IMR-90 (cell line): ENCODE results near the gene ALOXE3. TPM values are rescaled to one million over a fixed set of nuclear protein-coding genes. Genes with fewer than 3 reads are reported as not detected.

Source experiments
- ATAC-seq: fragments of 200-7000 bp; cut with Tn5 transposase; 2 replicates; pipeline ENCODE4 v1.9.1; 2020; ENCODE audit warnings: low read depth, mild to moderate bottlenecking, moderate library complexity
- BruUV-seq: library from RNA; stranded (reverse); fragments of 400-500 nt; replicated peaks from 2 replicates; lab custom pipeline; 2021; lab: Mats Ljungman, UMichigan
- CTCF ChIA-PET: fragments of 300-600 bp; formaldehyde crosslinking; extraction: SDS; loops from one replicate; lab custom pipeline; 2021; ENCODE audit warnings: antibody characterized with exemption; lab: Yijun Ruan, JAX
- POLR2A ChIA-PET: fragments of 300-600 bp; sonication (Branson Sonifier 250); formaldehyde crosslinking; loops from one replicate; lab custom pipeline; 2022; ENCODE audit warnings: antibody characterized with exemption; ENCODE audit not compliant: unreplicated experiment; lab: Charles Lee
- DNase-seq: peaks from one replicate; pipeline ENCODE4 v3.0.0; 2013
- H2AFZ ChIP-seq: replicated peaks from 2 replicates; pipeline ENCODE3; 2013; ENCODE audit warnings: low read length, mild to moderate bottlenecking; ENCODE audit not compliant: poor library complexity
- H2AK5ac ChIP-seq: 2 replicates; pipeline ENCODE4 v1.6.1; 2013; ENCODE audit warnings: low read depth, low read length, inconsistent platforms
- H2AK9ac ChIP-seq: replicated peaks from 2 replicates; pipeline ENCODE3; 2013; ENCODE audit warnings: mild to moderate bottlenecking, low read depth, low read length, moderate library complexity; ENCODE audit not compliant: poor library complexity
- H2BK120ac ChIP-seq: 2 replicates; pipeline ENCODE4 v1.6.1; 2013; ENCODE audit warnings: low read depth, low read length, inconsistent platforms
- H2BK15ac ChIP-seq: 3 replicates; pipeline ENCODE4 v1.6.1; 2013; ENCODE audit warnings: low read depth, low read length, inconsistent platforms
- H2BK20ac ChIP-seq: 2 replicates; pipeline ENCODE4 v1.6.1; 2013; ENCODE audit warnings: low read depth, mild to moderate bottlenecking, inconsistent platforms, low read length, moderate library complexity
- H2BK5ac ChIP-seq: 2 replicates; pipeline ENCODE4 v1.6.1; 2013; ENCODE audit warnings: mild to moderate bottlenecking, low read depth, low read length, inconsistent platforms; ENCODE audit not compliant: poor library complexity, severe bottlenecking
- H3K14ac ChIP-seq: replicated peaks from 2 replicates; pipeline ENCODE4 v1.6.1; 2013; ENCODE audit warnings: low read depth, low read length, inconsistent platforms
- H3K18ac ChIP-seq: 2 replicates; pipeline ENCODE4 v1.6.1; 2013; ENCODE audit warnings: low read depth, low read length, control low read depth
- H3K23ac ChIP-seq: 2 replicates; pipeline ENCODE4 v1.6.1; 2013; ENCODE audit warnings: low read depth, low read length, inconsistent platforms
- H3K27ac ChIP-seq: 2 replicates; pipeline ENCODE4 v1.5.1; 2013; ENCODE audit warnings: mild to moderate bottlenecking, control low read depth, low read length; ENCODE audit not compliant: insufficient read depth
- H3K27me3 ChIP-seq: 2 replicates; pipeline ENCODE4 v1.6.1; 2013; ENCODE audit warnings: low read length; ENCODE audit not compliant: control insufficient read depth, insufficient read depth
- H3K36me3 ChIP-seq: 2 replicates; pipeline ENCODE4 v1.6.1; 2013; ENCODE audit warnings: low read length, mixed read lengths; ENCODE audit not compliant: control insufficient read depth, insufficient read depth
- H3K4ac ChIP-seq: 2 replicates; pipeline ENCODE4 v1.6.1; 2013; ENCODE audit warnings: low read depth, low read length, inconsistent platforms
- H3K4me1 ChIP-seq: 2 replicates; pipeline ENCODE4 v1.6.1; 2013; ENCODE audit warnings: low read length, mixed read lengths; ENCODE audit not compliant: control insufficient read depth, insufficient read depth
- H3K4me2 ChIP-seq: 2 replicates; pipeline ENCODE4 v1.6.1; 2013; ENCODE audit warnings: low read depth, mild to moderate bottlenecking, control low read depth, low read length, moderate library complexity
- H3K4me3 ChIP-seq: 2 replicates; pipeline ENCODE4 v1.5.1; 2013; ENCODE audit warnings: low read depth, mild to moderate bottlenecking, control low read depth, low read length, moderate library complexity; ENCODE audit not compliant: insufficient read depth
- H3K56ac ChIP-seq: 2 replicates; pipeline ENCODE4 v1.6.1; 2013; ENCODE audit warnings: low read length, inconsistent platforms; ENCODE audit not compliant: insufficient read depth; ENCODE audit errors: extremely low read depth
- H3K79me1 ChIP-seq, 2 experiments: 2 replicates each; pipeline ENCODE4 v1.6.1; 2013; ENCODE audit warnings: low read length in 2 of 2, inconsistent platforms in 1 of 2, low read depth in 1 of 2
- H3K9ac ChIP-seq: 2 replicates; pipeline ENCODE4 v1.6.1; 2013; ENCODE audit warnings: low read depth, low read length, control low read depth
- H3K9me1 ChIP-seq: 2 replicates; pipeline ENCODE4 v1.6.1; 2013; ENCODE audit warnings: low read length, inconsistent platforms; ENCODE audit not compliant: insufficient read depth
- H3K9me3 ChIP-seq: 2 replicates; pipeline ENCODE4 v1.6.1; 2013; ENCODE audit warnings: low read length; ENCODE audit not compliant: control insufficient read depth, insufficient read depth
- H4K20me1 ChIP-seq: 2 replicates; pipeline ENCODE4 v1.6.1; 2013; ENCODE audit warnings: low read length, inconsistent platforms; ENCODE audit not compliant: insufficient read depth
- H4K5ac ChIP-seq: 2 replicates; pipeline ENCODE4 v1.6.1; 2013; ENCODE audit warnings: mild to moderate bottlenecking, low read depth, low read length, control low read depth
- H4K8ac ChIP-seq, 2 experiments: 2 replicates each; pipeline ENCODE4 v1.6.1; 2013; ENCODE audit warnings: low read depth in 2 of 2, low read length in 2 of 2, control low read depth in 1 of 2, inconsistent platforms in 1 of 2
- H4K91ac ChIP-seq: 2 replicates; pipeline ENCODE4 v1.6.1; 2013; ENCODE audit warnings: low read depth, low read length, inconsistent platforms; ENCODE audit not compliant: insufficient read depth
- BHLHE40 ChIP-seq: fragments of 150-350 bp; IDR thresholded peaks from 2 replicates; pipeline ENCODE4 v1.6.1; 2016; ENCODE audit warnings: mild to moderate bottlenecking, low read depth, low read length
- CEBPB ChIP-seq: IDR thresholded peaks from 2 replicates; pipeline ENCODE4 v1.6.1; 2012; ENCODE audit warnings: low read depth, low read length, improper control_type of control experiment
- RAD21 ChIP-seq: IDR thresholded peaks from 2 replicates; pipeline ENCODE4 v1.6.1; 2012; ENCODE audit warnings: low read length, improper control_type of control experiment
- WGBS, 2 experiments: methylation state at CpG; one replicate each; pipeline versions ENCODE4 v1.1.5 to v1.1.7; 2013; ENCODE audit warnings: missing lambda C conversion rate in 2 of 2; ENCODE audit not compliant: insufficient read length in 1 of 2; ENCODE audit errors: extremely low coverage in 2 of 2; 5-methylcytosine and 5-hydroxymethylcytosine counted together
- dilution Hi-C: fragments of 300-500 bp; cut with HindIII; formaldehyde crosslinking; loops from one replicate; pipeline ENCODE4 v1.14.3; 2018; ENCODE audit warnings: low sequenced_read_pairs; ENCODE audit not compliant: unreplicated experiment
- in situ Hi-C: fragments of 300-500 bp; cut with MboI; formaldehyde crosslinking; loops from 3 replicates; pipeline ENCODE4 v1.14.3; 2019; ENCODE audit warnings: low sequenced_read_pairs, inconsistent platforms, mixed read lengths
- intact Hi-C: fragments of 100-400 bp; cut with micrococcal nuclease; formaldehyde crosslinking; loops from 2 replicates; pipeline ENCODE4 v1.10.0; 2022
- polyA plus RNA-seq, 3 experiments: library from polyadenylated mRNA; depleted of rRNA; stranded (reverse); fragments of >200 nt; gene quantifications; 2 replicates each; pipeline ENCODE4 v1.2.3, GENCODE V29; 2012; ENCODE audit warnings: low replicate concordance in 1 of 3
- total RNA-seq: library from RNA; depleted of rRNA; stranded (reverse); fragments of >200 nt; gene quantifications from 2 replicates; pipeline ENCODE4 v1.2.3, GENCODE V29; 2012

ALOXE3 gene
- total and polyA plus RNA-seq, 2 of the 4 experiments (the other 2 are of a cell fraction): under 0.01 to 0.26 TPM

DNA sequence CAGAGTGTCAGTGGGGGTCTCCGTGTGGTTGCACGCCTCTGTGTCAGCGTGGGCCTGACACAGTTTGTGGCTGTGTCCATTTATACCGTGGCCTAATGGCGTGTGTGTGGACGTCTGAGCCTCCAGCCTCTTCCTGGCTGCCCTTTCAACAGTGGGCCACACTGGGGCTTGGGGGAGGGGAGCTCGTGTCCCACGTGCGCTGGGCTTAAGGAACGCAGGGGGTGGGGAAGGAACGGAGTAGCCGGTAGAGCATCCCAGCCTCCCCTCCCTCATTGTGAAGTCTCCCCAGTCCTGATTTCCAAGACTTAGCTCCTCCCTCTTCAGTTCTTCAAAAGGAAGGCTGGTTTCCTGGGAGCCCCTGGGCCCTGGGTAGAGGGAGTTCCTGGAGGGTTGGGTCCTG, 15.1 kb upstream of the ALOXE3 start:
- TF ChIP-seq BHLHE40: no peak
- no peak for TF ChIP-seq CEBPB
- TF ChIP-seq RAD21: no peak
- no peak overlapping the region for H3K4me3 ChIP-seq
- no peak overlapping the region for H2BK15ac ChIP-seq
- no peak overlapping the region for H3K9ac ChIP-seq
- H4K8ac ChIP-seq: no peak overlapping the region
- no peak overlapping the region for H2BK20ac ChIP-seq
- no peaks in the 10 kb centered on the region for H3K79me1 ChIP-seq
- H3K9me3 ChIP-seq: no peaks in the 10 kb centered on the region
- H3K56ac ChIP-seq: no peak overlapping the region
- BruUV-seq: no TSS peak
- no peak overlapping the region for H4K91ac ChIP-seq
- H3K14ac ChIP-seq: no peak overlapping the region
- dilution Hi-C loops: no loop called here
- no peak for ATAC-seq
- H2AFZ ChIP-seq: peak overlapping the region; percentile 61
- peaks cover 4% of the 10 kb centered on the region for H3K4me1 ChIP-seq
- ChIA-PET POLR2A (no interaction called here), CTCF (no interaction called here)
- no peak overlapping the region for H2BK120ac ChIP-seq
- WGBS, 2 experiments: 89% methylated on average over 3 of the region's 12 CpGs; no CpG with 5 or more reads in 1 of the 2 experiments
- no peak overlapping the region for H3K18ac ChIP-seq
- no peak overlapping the region for H3K4me2 ChIP-seq
- intact Hi-C loops: no loop called here
- H4K20me1 ChIP-seq: no peaks in the 10 kb centered on the region
- H3K27ac ChIP-seq: no peak overlapping the region
- no peaks in the 10 kb centered on the region for H3K27me3 ChIP-seq
- H3K4ac ChIP-seq: no peak overlapping the region
- in situ Hi-C loops: no loop called here
- peak overlapping the region; percentile 23; the same call in 1 of the 2 replicates for H4K5ac ChIP-seq
- H3K36me3 ChIP-seq: no peaks in the 10 kb centered on the region
- H2BK5ac ChIP-seq: no peak overlapping the region
- no peak overlapping the region for H2AK9ac ChIP-seq
- H3K23ac ChIP-seq: no peak overlapping the region
- peaks cover 3% of the 10 kb centered on the region for H3K9me1 ChIP-seq
- 0 out of 2 replicates have a peak overlapping the region, but pooled peaks have one; percentile 23 for H2AK5ac ChIP-seq
- DNase-seq: no peak
